HG02759 (cell line): ENCODE measurements around the gene QRSL1.
"Not testable (repeated sequence)": the region's sequence is repeated elsewhere in the genome, so short reads cannot be mapped to it uniquely, and the experiment has no call there.

Experiments used
- ATAC-seq: cut with Tn5 transposase; IDR thresholded peaks from one replicate; pipeline ENCODE4 v1.9.1; 2021; ENCODE audit warnings: mild to moderate bottlenecking, moderate library complexity; ENCODE audit not compliant: unreplicated experiment

Gene QRSL1

DNA sequence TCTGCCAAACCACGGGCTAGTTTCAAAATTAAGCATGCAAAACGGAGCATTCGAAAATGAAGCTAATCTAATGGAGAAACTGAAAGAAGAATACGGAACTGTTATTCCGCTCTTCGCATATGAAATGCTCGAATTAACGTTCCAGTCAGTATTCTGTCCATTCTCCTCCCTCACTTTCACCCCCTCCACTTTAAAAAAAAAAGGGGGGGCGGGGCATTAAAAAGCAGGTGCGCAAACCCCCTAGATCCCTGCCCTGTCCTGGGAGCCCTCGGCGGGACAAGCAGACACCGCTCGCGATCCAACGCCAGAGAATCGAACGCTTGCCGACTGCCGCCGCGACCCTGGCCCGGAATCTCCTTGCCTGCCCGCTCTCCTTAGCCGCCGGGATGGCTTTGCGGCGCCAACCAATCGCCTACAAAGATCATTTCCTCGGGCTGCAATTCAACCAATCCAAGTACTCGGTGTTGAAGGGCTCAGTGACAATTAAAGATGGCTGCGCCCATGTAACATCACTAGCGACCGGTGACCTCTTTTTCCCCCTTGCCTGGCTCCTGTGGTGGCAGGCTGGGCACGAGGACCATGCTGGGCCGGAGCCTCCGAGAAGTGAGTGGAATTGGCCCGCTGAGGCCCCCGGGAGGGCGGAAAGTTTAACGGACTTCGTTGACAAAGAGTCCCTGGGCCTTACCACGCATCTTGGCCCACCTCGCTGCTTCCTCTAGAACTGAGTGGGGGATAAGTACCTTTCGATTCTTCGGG, at the start of gene QRSL1, which contains the start of gene RTN4IP1:
TSS of gene QRSL1 (plus strand) at position 476 of the 756 bp plus-strand sequence. CDS start at position 580, 104 bp downstream.
TSS of gene RTN4IP1 (minus strand) at position 396 of the 756 bp plus-strand sequence. CDS start 477 bp downstream, outside the sequence.
- peak; percentile 81 for ATAC-seq

DNA sequence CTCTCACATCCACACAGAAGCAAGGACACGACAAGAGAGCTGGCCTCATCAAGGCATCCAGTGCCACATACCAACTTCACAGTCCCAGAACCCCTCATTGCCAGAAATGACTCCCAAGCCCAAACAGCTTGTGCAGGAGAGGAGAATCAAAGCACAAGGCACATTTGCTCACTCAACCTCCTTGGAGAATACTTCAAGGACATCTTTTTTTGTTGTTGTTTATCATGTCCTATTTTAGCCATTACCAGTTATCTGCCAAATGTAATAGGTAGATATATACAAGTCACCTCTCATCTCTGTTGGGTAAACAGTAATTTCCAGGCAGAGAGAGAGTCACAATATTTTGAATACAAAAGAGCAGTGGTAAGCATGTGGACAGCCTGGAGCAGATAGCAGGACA, 47.9 kb upstream of the QRSL1 start:
- ATAC-seq = no peak

- ATAC-seq = no peak
Measured at GRCh38 chr6:106586815-106587415, 42.5 kb upstream of the QRSL1 start.

DNA sequence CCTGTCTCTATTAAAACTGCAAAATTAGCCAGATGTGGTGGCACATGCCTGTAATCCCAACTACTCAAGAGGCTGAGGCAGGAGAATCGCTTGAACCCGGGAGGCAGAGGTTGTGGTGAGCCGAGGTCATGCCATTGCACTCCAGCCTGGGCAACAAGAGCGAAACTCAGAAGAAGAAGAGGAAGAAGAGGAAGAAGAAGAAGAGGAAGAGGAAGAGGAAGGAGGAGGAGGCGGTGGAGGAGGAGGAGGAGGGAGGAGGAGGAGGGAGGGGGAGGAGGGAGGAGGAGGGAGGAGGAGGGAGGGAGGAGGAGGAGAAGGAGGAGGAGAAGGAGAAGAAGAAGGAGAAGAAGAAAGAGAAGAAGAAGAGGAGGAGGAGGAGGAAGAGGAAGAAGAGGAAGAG, 40.4 kb upstream of the QRSL1 start:
- ATAC-seq = not testable (repeated sequence)

DNA sequence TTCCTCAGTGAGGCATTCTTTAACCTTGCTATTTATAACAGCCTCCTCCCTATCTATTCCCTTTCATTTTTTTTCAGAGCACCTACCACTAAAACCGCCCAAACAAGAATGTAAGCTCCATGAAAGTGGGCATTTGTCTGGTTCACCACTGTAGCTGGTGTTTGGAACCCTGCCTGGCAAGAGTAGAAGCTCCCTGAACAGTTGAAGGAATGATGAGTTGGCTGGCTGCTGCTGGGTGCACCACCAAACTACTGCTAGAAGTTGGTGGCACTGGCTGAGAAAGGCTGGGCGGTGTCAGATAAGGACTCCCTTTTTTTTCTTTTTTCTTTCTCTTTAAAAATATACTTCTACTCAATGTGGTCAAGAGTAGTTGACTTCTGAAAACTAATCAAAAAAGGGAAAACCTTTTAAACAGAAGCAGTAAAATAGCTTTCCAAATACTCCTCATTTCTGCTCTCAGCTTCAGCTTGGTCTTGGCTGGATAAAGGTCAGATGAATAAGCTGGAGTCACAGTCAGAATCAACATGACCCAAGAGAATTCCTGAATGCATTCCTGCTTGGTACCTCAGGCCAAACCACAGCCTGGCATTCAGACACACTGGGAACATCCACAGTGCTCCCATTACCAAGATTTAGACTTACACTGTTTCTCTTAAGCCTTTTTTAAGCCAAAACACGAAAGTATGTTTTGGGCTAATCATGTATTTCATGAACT, 38.1 kb upstream of the QRSL1 start:
- no peak for ATAC-seq

DNA sequence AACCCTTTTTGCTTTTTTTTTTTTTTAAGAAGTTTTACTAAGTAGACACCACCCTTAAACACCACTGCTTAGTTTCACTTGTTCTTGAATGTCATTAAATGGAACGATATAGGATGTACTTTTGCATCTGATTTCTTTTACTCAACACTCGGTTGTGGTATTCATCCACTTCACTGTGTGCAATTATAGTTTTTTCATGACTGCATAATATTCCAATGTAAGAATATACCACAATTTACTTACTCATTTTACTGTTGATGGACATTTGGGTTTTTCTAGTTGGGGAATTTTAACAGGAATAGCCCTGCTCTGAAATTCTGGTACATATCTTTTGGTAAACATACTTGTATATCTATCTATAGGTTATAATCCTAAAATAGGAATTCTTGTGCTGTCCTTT, 29.9 kb upstream of the QRSL1 start:
- ATAC-seq = no peak

- ATAC-seq = no peak
Measured at GRCh38 chr6:106600329-106600728, 29.0 kb upstream of the QRSL1 start.

GRCh38 chr6:106608080-106608668, 21.2 kb upstream of the QRSL1 start:
- ATAC-seq = peak; percentile 80

GRCh38 chr6:106609699-106610098, 19.7 kb upstream of the QRSL1 start:
- no peak for ATAC-seq

GRCh38 chr6:106611030-106611429, 18.3 kb upstream of the QRSL1 start:
- no peak for ATAC-seq

GRCh38 chr6:106612671-106613416, 16.5 kb upstream of the QRSL1 start:
- no peak for ATAC-seq

GRCh38 chr6:106613590-106613989, 15.8 kb upstream of the QRSL1 start:
- no peak for ATAC-seq

DNA sequence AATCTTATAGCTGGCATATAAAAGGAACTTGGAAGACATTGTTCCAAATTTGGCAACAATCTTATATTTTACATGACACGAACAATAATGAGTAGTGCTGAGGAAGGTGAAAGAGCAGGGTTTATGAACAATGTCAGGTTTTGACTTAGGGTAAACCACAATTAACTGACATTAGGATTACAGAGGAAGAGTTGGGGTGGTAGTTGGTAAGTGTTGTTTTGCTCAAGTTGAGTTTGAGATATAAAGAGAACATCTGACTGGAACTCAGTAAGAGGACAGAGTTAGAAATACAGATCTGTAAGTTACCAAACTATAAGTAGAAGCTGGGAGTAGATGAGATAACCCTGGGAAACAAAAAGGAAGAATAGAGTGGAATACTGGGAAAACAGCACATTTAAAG, 15.2 kb upstream of the QRSL1 start:
- ATAC-seq = no peak

DNA sequence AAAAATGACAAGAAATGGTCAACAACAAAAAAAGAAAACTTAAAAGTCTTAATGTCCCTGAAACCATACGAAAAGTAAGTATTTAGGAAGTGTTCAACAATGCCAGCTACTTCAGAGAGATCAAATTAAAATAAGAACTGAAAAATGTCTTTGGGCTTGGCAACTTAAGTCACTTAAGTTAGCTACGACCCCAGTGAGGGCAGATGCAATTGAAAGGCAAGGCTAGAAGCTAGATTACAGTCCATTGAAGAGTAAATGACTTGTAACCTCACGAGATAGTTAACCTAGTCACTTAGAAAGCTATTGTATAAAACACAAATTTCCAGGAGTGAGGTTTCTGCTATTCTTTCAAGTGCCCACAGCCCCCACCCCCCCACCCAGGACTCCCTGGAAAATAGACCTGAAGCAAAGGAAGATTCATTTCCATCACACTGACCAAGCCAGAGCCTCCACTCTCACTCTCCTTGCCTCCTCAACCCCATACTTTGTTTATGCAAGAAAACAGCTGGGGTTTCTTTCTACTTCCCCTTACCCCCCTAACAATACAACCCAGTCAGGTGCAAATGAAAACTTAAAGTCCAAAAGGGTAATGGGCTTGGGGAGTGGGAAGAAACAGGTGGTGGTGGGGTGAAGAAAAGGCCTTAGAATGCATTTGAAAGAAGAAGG, 14.7 kb upstream of the QRSL1 start:
- no peak for ATAC-seq

DNA sequence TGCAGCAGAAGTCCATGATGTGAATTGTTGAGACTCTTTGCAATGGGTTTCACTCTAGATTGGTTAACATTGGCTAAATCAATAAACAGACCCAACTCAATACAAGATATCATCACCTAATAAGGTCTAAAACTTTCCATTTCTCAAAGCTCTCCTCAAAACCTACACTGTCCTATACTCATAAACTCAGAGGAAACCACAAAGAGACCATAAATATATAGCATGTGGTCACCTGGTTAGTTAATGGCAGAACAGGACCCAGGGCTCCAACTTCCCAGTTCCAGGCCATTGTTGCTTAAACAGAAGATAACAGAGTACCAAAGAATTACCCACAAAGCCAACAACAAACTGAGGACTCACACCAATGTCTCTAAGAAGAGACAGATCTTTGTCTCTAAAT, 12.1 kb upstream of the QRSL1 start:
- ATAC-seq = peak; percentile 85

DNA sequence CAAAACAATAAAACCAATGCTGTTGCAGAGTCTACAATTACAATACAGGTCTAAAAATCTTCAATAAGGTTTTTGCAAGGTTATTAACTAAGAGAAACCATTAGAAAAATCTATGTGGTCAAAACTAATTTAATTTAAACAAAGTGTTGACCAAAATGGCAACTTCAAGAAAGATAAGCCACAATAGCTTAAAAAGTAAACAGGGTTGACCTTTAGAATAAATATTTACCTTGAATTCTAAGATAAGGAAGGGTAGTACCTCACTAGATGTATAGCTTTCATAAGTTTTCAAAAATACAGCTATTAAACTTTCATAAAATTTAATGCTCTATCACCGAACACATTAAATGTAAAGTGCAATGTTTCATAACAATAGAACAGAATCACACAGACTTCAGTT, 11.5 kb upstream of the QRSL1 start:
- no peak for ATAC-seq

GRCh38 chr6:106618324-106618723, 11.1 kb upstream of the QRSL1 start:
- no peak for ATAC-seq

DNA sequence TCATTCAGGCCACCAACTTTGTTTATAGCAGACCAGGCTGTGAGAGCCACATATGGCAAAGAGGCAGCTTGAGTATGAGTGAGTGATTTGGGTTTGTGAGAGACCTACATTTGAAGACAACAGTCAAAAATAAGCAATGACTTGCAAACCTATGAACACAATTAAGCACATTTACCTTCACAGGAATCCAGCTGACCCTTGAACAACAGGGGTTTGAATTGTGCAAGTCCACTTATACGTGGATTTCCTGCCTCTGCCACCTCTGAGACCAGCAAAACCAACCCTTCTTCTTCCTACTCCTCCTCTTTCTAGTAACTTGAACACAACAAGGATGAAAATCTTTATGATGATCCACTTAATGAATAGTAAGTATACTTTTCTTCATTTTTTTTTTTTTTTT, 10.2 kb upstream of the QRSL1 start:
- no peak for ATAC-seq

- ATAC-seq = no peak
Measured at GRCh38 chr6:106620931-106621672, 8.3 kb upstream of the QRSL1 start.

DNA sequence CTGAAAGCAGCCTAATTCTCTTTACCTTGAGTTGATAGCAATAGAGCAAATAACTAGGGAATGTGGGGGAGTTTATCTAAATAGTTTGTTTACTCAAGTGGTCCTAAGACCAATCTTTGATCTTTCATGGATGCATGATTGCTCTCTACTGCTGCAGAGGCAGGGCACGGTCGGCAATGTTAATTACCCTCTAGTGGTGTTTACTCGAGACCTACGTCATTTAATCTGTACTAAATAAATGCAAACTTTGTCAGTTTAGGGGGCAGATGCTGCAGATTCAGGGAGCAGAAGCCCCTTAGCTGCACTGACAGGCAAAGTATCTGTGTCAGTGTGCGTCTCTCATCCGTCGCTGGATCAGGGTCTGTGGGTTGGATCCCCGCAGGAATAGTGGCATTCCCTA, 7.0 kb upstream of the QRSL1 start:
- ATAC-seq = no peak
